ENCODE measurements around the gene PCDHAC1.
"Not testable (repeated sequence)": the region's sequence is repeated elsewhere in the genome, so short reads cannot be mapped to it uniquely, and the experiment has no call there.

PCDHAC1 gene, protein sequence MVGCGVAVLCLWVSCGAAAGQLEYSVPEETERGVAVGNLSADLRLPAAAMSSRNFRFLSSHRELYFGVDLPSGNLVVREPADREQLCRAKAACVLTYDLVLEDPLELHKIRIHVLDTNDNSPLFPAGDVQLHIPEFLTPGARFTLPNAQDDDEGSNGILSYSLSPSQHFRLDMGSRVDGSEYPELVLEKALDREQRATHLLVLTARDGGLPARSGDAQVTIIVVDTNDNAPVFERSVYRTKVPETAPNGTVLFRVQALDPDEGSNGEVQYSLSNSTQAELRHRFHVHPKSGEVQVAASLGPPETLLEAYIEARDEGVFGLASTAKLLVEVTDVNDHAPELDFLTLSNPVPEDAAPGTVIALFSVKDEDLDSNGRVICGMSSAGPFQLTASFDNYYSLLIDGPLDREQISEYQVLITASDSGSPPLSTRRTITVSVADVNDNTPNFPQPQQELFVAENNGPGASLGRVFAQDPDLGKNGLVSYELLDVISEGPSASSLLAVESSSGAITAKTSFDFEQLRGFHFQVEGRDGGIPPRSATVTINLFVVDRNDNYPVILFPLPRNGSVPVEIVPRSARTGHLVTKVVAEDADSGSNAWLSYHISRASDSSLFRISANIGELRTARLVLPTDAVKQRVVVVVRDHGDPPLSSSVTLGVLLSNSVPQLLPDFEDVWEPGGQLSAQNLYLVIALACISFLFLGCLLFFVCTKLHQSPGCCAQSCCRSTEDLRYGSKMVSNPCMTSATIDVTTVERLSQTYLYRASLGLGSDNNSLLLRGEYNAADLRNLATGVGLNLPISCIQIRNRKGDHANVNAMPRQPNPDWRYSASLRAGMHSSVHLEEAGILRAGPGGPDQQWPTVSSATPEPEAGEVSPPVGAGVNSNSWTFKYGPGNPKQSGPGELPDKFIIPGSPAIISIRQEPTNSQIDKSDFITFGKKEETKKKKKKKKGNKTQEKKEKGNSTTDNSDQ

GRCh38 chr5:140925806-140926442, at the start of gene PCDHAC1:
PCDHAC1 (plus strand) TSS chr5:140926299; CDS start chr5:140926893, 594 bp downstream.
- peak; percentile 57 for DNase-seq

- not testable (repeated sequence) for DNase-seq
These were observed 49.4 kb upstream of the PCDHAC1 start for GRCh38 chr5:140876541-140877261.

DNA sequence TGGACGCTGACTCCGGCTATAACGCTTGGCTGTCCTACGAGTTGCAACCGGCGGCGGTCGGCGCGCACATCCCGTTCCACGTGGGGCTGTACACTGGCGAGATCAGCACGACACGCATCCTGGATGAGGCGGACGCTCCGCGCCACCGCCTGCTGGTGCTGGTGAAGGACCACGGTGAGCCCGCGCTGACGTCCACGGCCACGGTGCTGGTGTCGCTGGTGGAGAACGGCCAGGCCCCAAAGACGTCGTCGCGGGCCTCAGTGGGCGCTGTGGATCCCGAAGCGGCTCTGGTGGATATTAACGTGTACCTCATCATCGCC, 48.9 kb upstream of the PCDHAC1 start:
- DNase-seq = no peak

- DNase-seq = no peak
These were observed 44.1 kb upstream of the PCDHAC1 start, which contains the start of gene PCDHA13 for GRCh38 chr5:140881889-140882590. PCDHA13 (plus strand) TSS chr5:140882124; CDS start chr5:140882269, 145 bp downstream.

DNA sequence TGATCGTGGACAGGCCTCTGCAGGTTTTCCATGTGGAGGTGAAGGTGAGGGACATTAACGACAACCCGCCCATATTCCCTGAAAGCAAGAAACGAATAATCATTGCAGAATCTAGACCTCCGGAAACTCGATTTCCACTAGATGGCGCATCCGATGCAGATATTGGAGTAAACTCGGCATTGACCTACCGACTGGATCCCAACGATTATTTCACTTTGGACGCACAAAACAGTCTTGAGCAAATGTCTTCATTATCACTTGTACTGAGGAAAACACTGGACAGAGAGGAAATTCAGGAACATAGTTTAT, 43.6 kb upstream of the PCDHAC1 start:
- no peak for DNase-seq

DNA sequence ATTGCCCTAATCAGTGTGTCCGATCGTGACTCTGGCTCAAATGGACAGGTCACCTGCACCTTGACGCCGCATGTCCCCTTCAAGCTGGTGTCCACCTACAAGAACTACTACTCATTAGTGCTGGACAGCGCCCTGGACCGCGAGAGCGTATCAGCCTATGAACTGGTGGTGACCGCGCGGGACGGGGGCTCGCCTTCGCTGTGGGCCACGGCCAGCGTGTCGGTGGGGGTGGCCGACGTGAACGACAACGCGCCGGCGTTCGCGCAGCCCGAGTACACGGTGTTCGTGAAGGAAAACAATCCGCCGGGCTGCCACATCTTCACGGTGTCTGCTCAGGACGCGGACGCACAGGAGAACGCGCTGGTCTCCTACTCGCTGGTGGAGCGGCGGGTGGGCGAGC, 42.7 kb upstream of the PCDHAC1 start:
- DNase-seq = no peak

- DNase-seq = no peak
These were observed 42.0 kb upstream of the PCDHAC1 start for GRCh38 chr5:140883927-140884697.

DNA sequence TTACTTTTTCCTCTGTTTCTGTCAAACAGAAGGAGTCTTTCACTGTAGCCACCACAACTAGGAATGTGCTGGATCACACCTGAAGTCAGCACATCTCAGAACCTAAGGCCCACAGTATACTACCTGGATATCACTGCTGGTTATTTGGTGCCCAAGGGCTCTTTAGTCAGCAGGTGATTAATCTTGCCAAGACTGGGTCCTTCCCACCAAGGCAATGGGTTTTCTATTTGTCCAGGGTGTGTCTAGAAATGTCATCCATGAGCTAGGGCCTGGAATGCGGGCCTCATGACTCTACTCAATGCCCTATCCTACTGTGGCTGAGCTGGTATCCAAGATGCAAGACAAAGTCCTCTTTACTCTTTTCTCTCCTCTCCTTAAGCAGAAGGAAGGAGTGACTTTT, 9.8 kb upstream of the PCDHAC1 start:
- DNase-seq = no peak

DNA sequence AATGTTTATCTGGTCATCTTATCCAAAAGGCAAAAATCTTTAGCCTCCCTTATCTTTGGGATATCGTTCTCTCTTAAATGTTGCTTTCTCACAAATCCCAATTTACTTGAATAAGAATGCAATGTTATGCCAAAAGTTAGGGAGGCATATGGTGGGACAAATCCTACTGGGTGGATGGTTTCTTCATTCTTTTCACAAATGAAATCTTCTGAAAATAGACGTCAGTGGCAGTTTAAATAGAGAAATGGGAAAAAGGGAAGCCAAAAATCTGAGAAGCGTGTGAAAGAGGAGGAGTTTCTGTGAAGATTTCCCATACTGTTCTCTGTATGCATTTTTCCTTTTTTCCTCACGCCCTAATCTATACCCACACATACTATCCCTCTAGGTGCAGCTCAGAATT, 2.5 kb upstream of the PCDHAC1 start:
- DNase-seq = no peak

DNA sequence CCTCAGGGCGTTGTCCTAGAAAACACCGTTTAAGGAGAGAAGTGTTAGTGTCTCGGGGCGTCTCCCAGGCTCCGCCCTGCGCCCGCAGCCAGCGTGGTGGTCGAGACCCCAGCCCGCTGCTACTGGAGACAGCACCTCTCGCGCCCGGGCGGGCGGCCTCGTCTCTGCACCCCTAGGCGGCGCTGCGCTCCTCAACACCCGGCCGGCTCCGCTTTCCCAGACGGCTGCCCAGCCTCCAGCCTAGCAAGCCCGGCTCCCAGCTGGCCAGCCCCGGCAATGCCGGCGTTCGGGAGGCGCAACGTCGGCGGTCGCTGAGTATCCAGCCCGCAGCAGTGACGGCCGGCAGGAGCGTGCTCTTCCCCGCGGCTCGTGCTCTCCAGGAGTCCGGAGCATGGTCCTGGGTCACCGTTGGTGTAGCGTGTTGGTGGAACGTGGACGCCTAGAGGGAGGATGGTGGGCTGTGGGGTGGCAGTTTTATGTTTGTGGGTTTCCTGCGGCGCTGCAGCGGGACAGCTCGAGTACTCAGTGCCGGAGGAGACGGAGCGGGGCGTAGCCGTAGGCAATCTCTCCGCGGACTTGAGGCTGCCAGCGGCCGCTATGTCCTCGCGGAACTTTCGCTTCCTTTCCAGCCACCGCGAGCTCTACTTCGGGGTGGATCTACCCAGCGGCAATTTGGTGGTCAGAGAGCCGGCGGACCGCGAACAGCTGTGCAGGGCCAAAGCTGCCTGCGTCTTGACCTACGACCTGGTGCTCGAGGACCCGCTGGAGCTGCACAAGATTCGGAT, 536 bp downstream of the PCDHAC1 start:
- DNase-seq = peak; percentile 62

DNA sequence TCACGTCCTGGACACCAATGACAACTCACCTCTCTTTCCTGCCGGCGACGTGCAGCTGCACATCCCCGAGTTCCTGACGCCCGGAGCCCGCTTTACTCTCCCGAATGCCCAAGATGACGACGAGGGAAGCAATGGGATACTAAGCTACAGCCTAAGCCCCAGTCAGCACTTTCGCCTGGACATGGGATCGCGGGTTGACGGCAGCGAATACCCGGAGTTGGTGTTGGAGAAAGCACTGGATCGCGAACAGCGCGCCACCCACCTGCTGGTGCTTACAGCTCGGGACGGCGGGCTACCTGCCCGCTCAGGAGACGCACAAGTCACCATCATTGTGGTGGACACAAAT, 1.1 kb downstream of the PCDHAC1 start:
- no peak for DNase-seq

DNA sequence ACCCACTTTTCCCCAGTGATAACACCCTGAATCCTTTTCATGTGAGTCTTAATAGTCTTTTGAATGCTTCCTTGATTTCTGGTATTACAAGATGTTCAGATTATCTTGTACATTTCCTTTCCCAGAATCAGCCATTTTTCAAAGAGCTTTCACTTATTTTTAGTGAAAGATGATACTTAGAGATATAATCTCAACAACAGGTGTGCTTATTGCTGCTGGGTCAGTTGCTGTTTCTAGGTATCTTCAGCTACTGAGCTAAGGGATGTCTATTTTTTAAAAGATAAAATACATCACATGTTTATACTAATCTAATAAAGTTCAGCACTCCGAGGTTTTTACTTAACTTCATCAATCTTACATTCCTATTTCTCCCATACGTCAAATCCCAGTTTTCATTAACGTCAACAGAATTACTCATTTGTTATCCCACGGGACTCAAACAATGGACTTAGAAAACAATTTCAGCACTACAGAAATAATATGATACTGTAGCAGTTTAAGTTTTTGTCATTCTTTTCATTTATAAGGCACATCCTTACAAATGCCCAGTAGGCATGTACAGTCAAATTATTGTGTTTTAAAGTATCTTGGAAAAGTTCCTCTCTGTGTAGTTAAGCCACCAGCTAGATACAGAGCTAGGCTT, 9.0 kb downstream of the PCDHAC1 start:
- no peak for DNase-seq

- no peak for DNase-seq
These were observed 20.5 kb downstream of the PCDHAC1 start for GRCh38 chr5:140946578-140946977.

DNA sequence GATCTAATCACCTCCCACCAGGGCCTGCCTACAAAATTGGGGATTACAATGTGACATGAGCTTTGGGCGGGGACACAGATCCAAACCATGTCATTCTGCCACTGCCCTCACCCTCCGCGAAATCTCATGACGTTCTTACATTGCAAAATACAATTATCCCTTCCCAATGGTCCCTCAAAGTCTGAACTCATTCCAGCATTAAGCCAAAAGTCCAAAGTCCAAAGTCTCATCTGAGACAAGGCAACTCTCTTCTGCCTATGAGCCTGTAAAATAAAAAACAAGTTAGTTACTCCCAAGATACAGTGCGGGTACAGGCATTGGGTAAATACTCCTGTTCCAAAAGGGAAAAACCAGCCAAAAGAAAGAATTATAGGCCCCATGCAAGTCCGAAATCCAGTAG, 25.5 kb downstream of the PCDHAC1 start:
- DNase-seq = no peak

GRCh38 chr5:140953234-140953633, 27.1 kb downstream of the PCDHAC1 start:
- DNase-seq = no peak

DNA sequence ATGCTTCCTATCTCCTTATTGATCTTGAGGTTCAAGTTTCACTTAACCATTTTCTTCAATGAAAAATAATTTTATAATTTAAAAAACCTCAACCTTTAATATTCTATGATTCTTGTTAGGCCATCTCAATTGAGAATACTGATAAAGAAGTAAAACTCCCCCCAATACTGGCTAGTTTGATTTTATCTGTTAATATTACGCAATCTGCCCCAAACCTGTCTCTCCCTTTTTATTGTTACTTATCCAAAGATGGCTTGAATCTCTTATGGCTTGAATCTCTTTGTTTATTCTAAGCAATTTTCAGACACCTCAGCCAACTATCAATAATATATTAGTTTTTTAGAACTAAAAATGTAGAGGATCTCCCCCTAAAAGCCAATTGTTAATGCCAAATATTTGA, 36.1 kb downstream of the PCDHAC1 start:
- no peak for DNase-seq

DNA sequence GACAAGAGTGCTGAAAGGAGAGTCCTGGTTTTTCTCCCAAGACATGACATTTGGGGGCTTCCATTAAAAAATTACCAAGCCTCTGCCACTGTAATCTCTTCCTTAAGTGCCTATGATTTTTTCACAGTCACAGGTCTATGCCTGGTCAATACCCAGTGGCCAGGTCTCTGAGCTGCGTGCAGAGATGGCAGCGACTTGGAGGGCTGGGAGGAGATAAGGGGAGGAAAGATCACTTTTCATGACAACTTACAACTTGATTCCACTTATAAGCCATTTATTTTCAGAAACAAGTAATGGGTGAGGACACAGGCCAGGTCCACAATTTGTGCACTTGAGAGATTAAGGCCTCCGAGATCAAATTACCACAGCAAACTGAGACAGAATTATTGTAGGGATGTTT, 38.3 kb downstream of the PCDHAC1 start:
- no peak for DNase-seq

GRCh38 chr5:140965905-140966292, 39.8 kb downstream of the PCDHAC1 start:
- no peak for DNase-seq

GRCh38 chr5:140966293-140967225, 40.5 kb downstream of the PCDHAC1 start, which contains the start of gene PCDHAC2:
PCDHAC2 (plus strand) TSS chr5:140966476; CDS start chr5:140966767, 291 bp downstream.
- DNase-seq = peak; percentile 46
